ENCODE data around the gene FOXL2NB.

GRCh38 chr3:138942271-138942670, 4.7 kb upstream of the FOXL2NB start:
- TF ChIP-seq, protein P1, sequence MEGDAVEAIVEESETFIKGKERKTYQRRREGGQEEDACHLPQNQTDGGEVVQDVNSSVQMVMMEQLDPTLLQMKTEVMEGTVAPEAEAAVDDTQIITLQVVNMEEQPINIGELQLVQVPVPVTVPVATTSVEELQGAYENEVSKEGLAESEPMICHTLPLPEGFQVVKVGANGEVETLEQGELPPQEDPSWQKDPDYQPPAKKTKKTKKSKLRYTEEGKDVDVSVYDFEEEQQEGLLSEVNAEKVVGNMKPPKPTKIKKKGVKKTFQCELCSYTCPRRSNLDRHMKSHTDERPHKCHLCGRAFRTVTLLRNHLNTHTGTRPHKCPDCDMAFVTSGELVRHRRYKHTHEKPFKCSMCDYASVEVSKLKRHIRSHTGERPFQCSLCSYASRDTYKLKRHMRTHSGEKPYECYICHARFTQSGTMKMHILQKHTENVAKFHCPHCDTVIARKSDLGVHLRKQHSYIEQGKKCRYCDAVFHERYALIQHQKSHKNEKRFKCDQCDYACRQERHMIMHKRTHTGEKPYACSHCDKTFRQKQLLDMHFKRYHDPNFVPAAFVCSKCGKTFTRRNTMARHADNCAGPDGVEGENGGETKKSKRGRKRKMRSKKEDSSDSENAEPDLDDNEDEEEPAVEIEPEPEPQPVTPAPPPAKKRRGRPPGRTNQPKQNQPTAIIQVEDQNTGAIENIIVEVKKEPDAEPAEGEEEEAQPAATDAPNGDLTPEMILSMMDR (IDR thresholded peaks at IDR 0.05), result no peak
- TF ChIP-seq POLR2A (IDR thresholded peaks at IDR 0.05), result no peak

All from adrenal gland (tissue), 5 donors.